GM21515 (cell line): ENCODE data around the gene CNTN5.

Source experiments
- ATAC-seq: cut with Tn5 transposase; IDR thresholded peaks from one replicate; pipeline ENCODE4 v1.9.1; 2021; ENCODE audit not compliant: unreplicated experiment

The CNTN5 gene

GRCh38 chr11:99371257-99371656 is 350.5 kb downstream of the CNTN5 start:
- no peak for ATAC-seq

GRCh38 chr11:99376463-99376862 is 355.7 kb downstream of the CNTN5 start:
- no peak for ATAC-seq

GRCh38 chr11:99383648-99384245 is 363.0 kb downstream of the CNTN5 start:
- no peak for ATAC-seq

GRCh38 chr11:99391245-99391644 is 370.5 kb downstream of the CNTN5 start:
- no peak for ATAC-seq

- ATAC-seq: no peak
These were observed 385.6 kb downstream of the CNTN5 start for GRCh38 chr11:99406345-99406744.

GRCh38 chr11:99410636-99411035 is 389.9 kb downstream of the CNTN5 start:
- no peak for ATAC-seq

- ATAC-seq: no peak
These were observed 398.4 kb downstream of the CNTN5 start for GRCh38 chr11:99418927-99419720.

GRCh38 chr11:99419991-99420390 is 399.2 kb downstream of the CNTN5 start:
- ATAC-seq: no peak

- ATAC-seq: no peak
These were observed 402.1 kb downstream of the CNTN5 start for GRCh38 chr11:99422581-99423427.

- ATAC-seq: no peak
These were observed 402.8 kb downstream of the CNTN5 start for GRCh38 chr11:99423428-99423983.

- no peak for ATAC-seq
These were observed 403.8 kb downstream of the CNTN5 start for GRCh38 chr11:99424313-99425084.

- ATAC-seq: no peak
These were observed 404.8 kb downstream of the CNTN5 start for GRCh38 chr11:99425596-99425995.

GRCh38 chr11:99432677-99433076 is 411.9 kb downstream of the CNTN5 start:
- ATAC-seq: no peak

GRCh38 chr11:99443276-99443675 is 422.5 kb downstream of the CNTN5 start:
- ATAC-seq: no peak

- no peak for ATAC-seq
These were observed 425.7 kb downstream of the CNTN5 start for GRCh38 chr11:99446400-99446799.

GRCh38 chr11:99449345-99449744 is 428.6 kb downstream of the CNTN5 start:
- no peak for ATAC-seq

GRCh38 chr11:99452075-99452474 is 431.3 kb downstream of the CNTN5 start:
- ATAC-seq: no peak

GRCh38 chr11:99461913-99462312 is 441.2 kb downstream of the CNTN5 start:
- no peak for ATAC-seq

GRCh38 chr11:99464985-99465384 is 444.2 kb downstream of the CNTN5 start:
- no peak for ATAC-seq

- no peak for ATAC-seq
These were observed 468.8 kb downstream of the CNTN5 start for GRCh38 chr11:99489581-99489980.

GRCh38 chr11:99494065-99494464 is 473.3 kb downstream of the CNTN5 start:
- no peak for ATAC-seq
